Hematopoietic multipotent progenitor cell treated with erythropoietin and hydrocortisone succinate and interleukin-3 and kit ligand, for 15 days (in vitro differentiated cells): Measurements from ENCODE around the gene ZNF285.
"Not testable (repeated sequence)": the region's sequence is repeated elsewhere in the genome, so short reads cannot be mapped to it uniquely, and the experiment has no call there.

Source experiments
- DNase-seq: peaks from one replicate; pipeline ENCODE4 v3.0.0-alpha.2; 2015; ENCODE audit warnings: low spot score

The ZNF285 gene

DNA sequence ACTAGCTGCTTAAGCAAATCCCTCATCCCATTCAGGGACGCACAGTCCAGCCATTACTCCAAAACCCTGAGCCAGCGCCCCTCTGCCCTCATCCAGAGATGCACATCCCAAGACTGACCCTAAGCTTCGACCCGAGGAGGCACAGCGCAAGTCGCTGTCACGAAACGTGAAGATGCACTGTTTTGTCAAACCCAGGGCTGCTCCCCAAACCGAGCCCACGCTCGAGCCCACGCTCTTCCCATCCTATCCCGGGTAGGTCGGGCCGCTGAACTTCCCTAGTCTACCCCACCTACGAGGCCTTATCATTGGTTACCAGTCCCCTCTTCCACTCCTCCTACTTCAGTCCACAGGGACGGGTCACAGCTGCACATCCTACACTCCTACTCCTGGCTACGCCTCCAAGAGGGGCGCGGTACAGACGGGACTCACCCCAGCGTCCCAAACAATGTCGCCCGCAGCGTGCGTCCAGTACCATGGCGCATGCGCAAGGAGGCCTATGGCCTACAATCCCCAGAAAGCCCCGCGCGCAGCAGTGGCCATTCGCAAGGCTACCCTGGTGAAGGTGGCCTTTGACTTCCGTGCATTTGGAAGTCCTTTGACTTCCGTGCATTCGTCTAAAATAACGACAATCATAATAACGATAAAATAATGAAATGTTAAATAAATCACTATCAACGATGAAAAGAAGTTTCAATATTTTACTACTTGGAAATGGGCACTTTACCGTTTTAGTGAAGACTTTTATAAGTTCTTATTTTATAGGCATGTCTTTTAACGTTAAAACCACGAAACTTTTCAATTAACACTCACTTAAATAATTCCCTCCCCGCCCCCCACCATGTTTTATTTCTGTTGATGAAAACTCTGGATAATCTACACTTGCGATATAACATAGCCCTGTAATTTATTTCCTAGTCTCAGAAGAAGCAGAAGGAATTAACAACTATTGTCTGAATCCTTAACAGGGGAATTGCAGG lies at the start of gene ZNF285:
TSS of gene ZNF285 (minus strand) at position 470 of the 977 bp plus-strand sequence. CDS start 4,395 bp downstream, outside the sequence.
- peak; percentile 44 for DNase-seq

DNA sequence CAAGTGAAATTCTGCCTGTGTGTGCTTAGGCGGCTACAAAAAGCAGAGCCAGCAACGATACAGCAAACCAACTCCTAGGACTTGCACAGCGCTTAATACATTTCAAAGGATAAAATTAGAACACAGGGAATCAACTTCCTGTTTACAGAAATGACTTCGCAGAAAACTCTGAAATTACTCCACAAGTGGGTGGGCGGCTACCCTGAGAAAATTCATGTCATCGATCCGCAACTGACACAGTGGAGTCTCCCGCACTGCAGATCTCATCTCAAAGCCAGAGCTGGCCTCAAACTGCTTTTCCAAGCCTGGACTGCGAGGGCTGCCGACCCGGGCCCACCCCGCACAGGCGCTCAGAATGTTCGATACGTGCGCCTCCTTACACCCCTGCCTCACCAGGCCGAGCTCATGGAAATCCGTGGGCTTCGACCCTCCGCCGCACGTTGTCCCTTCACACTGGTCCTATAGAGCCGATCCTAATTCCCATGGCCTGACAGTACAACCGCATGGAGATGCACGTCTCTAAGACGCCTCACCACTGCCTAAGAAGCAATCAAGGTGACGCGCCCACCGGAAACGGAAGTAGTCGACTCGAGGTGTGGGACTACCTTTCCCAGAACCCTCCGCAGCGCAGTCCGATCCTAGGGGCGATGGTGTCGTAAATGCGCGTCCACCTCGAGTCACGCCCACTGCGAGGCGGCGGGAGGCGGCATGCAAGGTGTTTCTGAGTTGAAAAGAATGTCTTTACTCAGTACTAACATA lies 46.7 kb upstream of the ZNF285 start, which contains the start of gene ZNF229:
TSS of gene ZNF229 (minus strand) at position 557 of the 759 bp plus-strand sequence. CDS start 5,625 bp downstream, outside the sequence.
- DNase-seq, result peak; percentile 39

DNA sequence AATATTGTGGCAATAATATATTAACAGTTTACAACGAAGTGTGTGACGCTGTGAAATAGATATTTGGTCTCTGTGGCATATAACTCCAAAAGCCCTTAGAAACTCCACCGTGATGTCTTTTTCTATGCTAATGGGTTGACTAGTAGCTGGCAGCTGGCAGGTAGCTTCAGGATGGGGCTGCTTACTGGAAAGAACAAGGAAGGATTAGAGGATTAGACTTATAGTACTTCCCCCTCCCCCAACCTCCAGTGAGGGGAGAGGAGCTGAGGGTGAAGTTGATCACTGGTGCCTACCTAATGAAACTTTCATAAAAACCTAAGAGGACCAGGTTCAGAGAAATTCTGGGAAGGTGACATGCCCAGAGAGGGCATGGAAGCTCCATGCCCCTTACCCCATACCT lies 37.0 kb upstream of the ZNF285 start:
- no peak for DNase-seq

DNA sequence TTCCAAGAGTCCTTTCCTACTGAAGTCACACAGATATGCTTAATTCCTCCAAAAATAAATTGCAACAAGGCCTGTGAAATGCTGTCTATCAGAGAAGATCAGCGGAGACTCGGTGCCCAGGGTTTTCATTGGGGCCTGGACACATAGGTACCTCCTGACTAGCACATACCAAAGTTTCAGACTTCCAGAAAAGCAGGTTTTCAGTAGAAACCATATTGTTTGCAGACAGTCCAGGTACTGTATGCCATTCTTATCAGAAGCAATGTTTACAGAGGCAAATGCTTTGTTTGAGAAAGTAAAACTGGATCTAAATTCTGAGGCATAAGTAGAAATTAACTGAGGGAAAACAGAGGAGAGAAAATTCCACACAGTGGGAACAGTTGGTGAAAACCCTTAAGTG lies 34.0 kb upstream of the ZNF285 start:
- DNase-seq, result no peak

DNA sequence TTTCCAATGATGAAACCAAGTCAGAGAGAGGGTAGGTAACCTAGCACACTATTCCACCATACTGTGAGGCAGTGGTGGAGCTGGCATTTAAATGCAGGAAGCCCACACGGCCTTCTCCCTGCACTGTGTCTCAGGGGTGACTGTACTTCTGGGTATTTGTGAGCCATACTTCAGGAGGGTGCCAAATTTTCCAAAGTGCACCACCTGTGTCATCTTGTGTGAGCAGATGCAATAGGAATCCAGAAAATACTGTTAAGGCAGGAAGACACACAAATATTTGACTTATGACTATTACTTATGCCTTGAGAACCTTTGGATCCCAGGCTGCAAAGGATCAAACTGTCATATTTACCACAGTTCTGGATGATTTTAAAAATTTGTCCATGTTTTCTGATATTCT lies 29.5 kb upstream of the ZNF285 start:
- DNase-seq, result no peak

DNA sequence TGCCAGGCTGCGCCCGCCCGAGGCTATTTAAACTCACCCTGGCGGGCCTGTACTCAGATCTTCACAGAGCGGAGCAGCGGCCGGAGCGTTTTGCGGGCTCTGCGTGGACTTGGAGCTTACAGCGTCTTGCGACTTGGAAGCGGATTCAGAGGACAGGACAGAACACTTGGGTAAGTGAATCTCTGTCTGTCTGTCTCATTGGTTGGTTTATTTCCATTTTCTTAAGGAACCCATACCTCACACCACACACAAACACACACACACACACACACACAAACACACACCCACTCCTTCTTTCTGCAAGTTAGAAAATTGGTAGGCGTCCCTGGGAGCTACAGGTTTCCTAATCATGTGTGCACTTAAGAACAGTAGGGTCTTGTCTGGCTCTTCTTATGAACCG lies 14.1 kb upstream of the ZNF285 start:
- DNase-seq, result not testable (repeated sequence)

DNA sequence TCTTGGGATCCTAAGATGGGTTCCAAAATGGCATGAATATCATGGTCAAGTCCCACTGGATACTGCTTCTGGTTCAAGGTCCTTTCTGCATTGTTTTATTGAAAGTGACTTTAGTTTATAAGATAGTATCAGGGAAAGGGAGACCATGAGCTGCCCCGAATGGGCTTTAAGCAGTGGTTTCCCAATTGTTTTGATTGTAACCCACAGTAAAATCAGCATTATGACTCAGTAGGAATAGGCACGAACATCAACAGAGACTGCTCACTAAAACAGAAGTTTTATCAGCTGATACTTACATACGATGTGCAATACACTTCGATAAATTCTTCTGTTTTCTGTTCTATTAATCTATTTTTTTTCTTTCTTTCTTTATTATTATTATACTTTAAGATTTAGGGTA lies 12.1 kb downstream of the ZNF285 start:
- not testable (repeated sequence) for DNase-seq

DNA sequence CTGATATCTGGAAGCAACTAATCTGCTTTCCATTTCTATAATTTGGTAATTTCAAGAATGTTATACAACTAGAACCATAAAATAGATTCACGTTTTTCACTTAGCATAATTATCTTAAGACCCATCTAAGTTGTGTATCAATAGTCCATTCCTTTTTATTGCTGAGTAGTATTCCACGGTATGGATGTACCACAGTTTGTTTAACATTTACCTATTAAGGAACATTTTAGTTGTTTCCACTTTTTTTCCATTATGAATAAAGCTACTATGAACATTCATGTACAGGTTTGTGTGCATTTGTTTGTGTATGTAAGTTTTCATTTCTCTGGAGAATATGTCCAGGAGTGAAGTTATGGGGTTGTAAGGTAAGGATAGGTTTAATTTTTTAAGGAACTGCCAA lies 26.6 kb downstream of the ZNF285 start:
- DNase-seq, result no peak

DNA sequence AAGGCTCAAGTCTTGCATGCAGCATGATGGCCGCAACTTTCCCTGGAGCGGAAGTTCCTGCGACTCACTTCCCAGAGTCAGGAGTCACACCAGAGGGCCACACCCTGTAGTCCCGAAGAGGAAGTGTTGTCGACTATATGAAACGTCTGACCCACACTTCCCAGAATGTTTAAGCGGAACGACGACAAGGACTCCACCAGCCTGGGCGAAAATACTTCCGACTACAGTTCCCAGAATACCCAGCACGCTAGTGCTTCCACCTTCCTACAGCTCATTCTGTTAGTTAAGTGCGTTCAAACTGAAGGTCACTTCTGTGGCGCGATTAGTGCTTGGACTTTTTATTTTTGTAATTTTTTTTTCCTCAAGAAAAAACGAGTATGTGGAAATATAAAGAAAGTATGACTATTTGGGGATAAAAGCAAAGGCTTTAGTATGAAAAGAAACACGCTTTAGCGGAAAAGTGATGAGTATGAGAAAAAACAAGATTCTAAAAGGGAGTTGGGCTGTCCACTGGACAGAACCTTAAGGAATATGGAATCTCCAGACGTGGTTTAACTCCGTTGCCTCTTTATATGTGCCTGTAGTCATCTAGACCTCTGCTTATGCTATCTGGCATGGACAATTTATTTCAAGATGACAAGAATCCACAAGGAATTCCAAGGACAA lies 29.5 kb downstream of the ZNF285 start:
- no peak for DNase-seq

DNA sequence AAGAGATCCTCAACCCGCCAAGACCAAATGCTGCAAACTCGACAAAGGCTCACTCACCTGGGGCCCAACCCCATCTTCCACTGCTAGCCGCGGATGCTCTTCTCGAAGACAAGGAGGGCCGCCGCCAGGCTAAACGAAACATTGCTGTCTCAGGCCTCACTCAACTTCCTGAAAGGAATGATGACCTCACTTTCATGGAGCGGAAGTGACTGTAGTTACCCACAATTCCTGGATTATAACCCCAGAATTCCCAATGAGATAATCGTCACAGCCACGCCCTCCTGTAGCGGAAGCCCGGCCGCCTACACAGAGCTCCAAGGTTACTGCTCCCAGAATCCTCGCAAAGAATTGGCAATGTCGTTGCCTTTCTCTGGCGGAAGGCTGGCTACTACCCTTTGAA lies 34.4 kb downstream of the ZNF285 start:
- DNase-seq, result no peak

DNA sequence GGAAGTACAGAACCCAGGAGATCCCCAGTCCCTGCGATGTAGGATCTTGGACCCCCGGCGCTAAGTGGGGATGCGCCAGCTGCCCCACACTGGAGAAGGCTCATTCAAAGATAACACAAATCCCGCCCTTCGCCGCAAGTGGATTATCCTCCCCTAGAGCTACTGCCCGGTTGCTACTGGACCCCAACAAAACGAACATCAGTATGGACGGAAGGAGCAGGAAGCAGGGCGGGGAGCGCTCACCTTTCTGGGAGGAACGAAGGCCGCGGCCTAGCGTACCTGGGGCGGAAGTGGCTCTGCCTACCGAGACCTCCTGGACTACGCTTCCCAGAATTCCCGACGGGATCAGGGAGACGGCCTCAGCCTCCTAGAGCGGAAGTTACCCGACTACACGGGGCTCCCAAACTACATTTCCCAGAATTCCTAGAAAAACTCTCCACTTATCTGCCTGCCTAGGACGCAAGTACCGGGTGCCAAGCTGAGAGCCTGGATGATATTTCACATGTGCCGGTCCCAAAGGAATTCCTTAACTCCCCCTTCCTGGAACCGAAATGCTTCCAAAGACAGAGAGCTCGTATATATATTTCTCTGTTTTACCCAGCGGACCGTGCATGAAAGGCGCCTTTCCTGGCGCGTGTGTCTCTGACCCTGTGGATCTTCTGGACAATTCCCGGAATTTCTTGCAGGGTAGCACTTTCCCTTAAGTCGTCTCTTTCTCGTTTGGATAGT lies 44.9 kb downstream of the ZNF285 start, which contains the start of gene ZNF112:
TSS of gene ZNF112 (minus strand) at position 298 of the 729 bp plus-strand sequence. CDS start 16,141 bp downstream, outside the sequence.
- no peak for DNase-seq

DNA sequence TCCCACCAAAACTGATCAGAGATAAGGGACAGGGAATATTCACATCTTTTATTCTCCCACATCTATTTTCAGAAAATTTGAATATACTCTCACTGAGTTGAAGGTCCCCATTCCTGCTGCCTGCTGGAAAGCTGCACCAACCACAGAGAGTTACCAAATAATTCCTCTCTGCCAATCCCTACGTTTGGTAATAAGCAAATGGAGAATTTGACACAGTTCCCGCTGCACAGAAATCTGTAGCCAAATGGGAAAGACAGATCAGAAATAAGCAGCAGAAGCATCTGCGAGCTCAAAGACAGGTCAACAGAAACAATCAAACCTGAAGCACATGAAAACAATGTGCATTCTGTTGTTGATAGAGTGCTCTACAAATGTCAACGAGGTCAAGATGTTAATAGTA lies 54.9 kb downstream of the ZNF285 start:
- no peak for DNase-seq

DNA sequence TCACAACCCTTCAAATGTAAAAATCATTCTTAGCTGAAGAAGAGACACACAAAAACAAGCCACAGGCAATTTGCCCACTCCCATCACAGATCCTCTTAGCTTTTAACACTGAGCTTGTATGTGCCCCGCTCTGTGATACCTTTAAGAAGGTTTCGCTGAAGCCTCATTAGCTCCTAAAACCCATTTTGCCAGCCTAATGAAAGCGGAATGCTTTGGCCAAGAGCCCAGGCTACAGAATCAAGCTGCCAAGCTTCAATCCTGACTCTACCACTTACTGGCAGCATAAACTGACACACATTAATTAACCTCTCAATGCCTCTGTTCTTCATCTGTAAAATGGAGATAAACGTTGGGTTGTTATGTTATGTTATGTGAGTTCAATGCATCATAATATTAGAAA lies 55.4 kb downstream of the ZNF285 start:
- DNase-seq, result no peak

DNA sequence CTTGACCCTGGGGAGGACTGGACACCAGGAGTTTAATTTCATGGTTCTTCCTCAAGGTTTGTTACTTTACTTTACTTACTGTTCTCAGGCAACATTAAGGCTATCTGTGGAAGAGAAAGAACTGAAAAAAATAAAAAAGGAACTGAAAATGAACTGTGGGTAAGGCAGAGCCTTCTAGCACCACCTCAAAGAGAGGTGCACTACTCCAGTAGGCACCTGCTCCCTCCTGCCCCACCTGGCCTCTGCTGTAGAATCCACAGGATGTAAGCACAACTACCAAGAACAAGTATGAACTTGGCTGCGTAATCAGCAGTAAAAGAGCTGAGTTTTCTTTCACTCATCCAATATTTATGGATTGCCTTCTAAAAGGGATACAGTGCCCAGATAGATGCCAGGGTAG lies 57.2 kb downstream of the ZNF285 start:
- DNase-seq, result no peak

DNA sequence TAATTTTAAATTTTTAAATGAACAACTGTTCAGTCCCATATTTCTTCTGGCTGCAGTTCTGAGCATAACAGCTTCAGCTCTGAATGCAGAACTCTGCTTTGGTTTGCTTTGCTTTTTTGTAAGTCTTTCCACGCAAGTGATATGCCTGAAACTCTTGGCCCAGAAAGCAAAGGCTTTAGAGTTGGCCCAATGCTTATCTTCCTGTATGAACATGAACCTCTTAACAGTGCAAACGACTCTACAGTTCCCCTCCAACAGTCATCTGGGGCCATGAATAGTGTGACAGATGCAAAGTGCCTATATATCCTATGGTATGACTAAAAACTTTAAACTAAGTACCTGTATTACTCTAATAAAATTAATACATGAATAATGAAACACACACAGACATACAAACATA lies 59.6 kb downstream of the ZNF285 start:
- no peak for DNase-seq

DNA sequence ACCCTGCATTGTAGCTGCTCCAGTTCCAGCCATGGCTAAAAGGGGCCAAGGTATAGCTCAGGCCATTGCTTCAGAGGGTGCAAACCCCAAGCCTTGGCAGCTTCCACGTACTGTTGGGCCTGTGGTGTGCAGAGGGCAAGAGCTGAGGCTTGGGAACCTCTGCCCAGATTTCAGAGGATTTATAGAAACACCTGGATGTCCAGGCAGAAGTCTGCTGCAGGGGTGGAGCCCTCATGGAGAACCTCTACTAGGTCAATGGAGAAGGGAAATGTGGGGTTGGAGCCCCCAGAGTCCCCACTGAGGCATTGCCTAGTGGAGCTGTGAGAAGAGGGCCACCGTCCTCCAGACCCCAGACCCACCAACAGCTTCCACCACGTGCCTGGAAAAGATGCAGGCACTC lies 66.8 kb downstream of the ZNF285 start:
- not testable (repeated sequence) for DNase-seq
